K562 (cell line): ENCODE results near the gene EXTL1. TPM values are rescaled to one million over a fixed set of nuclear protein-coding genes. Genes with fewer than 3 reads are reported as not detected.

Experiments
- FOXP4 ChIP-seq: sonication (generic); formaldehyde crosslinking; IDR thresholded peaks from 2 replicates; pipeline ENCODE4 v1.8.0; 2022; ENCODE audit warnings: mild to moderate bottlenecking, missing genetic modification reagents, borderline replicate concordance
- MAZ ChIP-seq, 2 experiments: fragments of 450-650 bp in 1 of 2; sonication (generic) in 1 of 2; formaldehyde crosslinking; IDR thresholded peaks in 1 of 2; conservative IDR thresholded peaks in 1 of 2; 2 replicates each; pipeline versions ENCODE4 v1.4.0 to v1.5.0; 2020; ENCODE audit warnings: mild to moderate bottlenecking in 1 of 2, missing genetic modification reagents in 1 of 2
- THAP12 ChIP-seq: fragments of 250-450 bp; sonication (Bioruptor Pico); IDR thresholded peaks from 2 replicates; pipeline ENCODE4 v1.9.0; 2021; ENCODE audit warnings: mild to moderate bottlenecking, inconsistent platforms
- ZBTB11 ChIP-seq, 3 experiments: fragments of 200-800 bp in 1 of 3; fragments of 250-450 bp in 1 of 3; fragments of 450-650 bp in 1 of 3; sonication (Bioruptor Pico) in 1 of 3; sonication (Bioruptor generic) in 1 of 3; formaldehyde crosslinking in 1 of 3; IDR thresholded peaks; 2 replicates each; pipeline versions ENCODE4 v1.6.1 to v1.8.0; 2016 to 2022; ENCODE audit warnings: mild to moderate bottlenecking in 2 of 3, missing genetic modification characterization in 2 of 3, missing compliant biosample characterization in 1 of 3, moderate library complexity in 1 of 3
- ZBTB5 ChIP-seq: fragments of 450-650 bp; IDR thresholded peaks from 2 replicates; pipeline ENCODE4 v1.6.1; 2017; ENCODE audit warnings: antibody characterized with exemption
- ZFP91 ChIP-seq: sonication (generic); formaldehyde crosslinking; IDR thresholded peaks from 2 replicates; pipeline ENCODE4 v1.8.0; 2022; ENCODE audit warnings: mild to moderate bottlenecking, missing genetic modification reagents
- ZNF140 ChIP-seq: fragments of 250-450 bp; sonication (Bioruptor Pico); IDR thresholded peaks from 2 replicates; pipeline ENCODE4 v1.8.0; 2021; ENCODE audit warnings: moderate library complexity, mild to moderate bottlenecking, inconsistent platforms
- ZNF253 ChIP-seq: fragments of 250-450 bp; sonication (Bioruptor Pico); conservative IDR thresholded peaks from 2 replicates; pipeline ENCODE4 v1.6.1; 2021; ENCODE audit warnings: mild to moderate bottlenecking
- ZNF384 ChIP-seq: IDR thresholded peaks from 2 replicates; pipeline ENCODE4 v1.6.1; 2012; ENCODE audit warnings: low read depth, low read length, improper control_type of control experiment
- polyA plus RNA-seq, 8 experiments: library from polyadenylated mRNA; depleted of rRNA in 4 of 8; stranded (reverse) in 5 of 8; unstranded in 3 of 8; fragments of >200 nt; fragmentation: Nextera tagmentation in 2 of 8; fragmentation: Illumina TruSeq in 1 of 8; extraction: Ambion mirVana in 2 of 8; extraction: Trizol in 1 of 8; gene quantifications; 2 replicates each; pipeline versions ENCODE4 v1.2.1 to v1.2.3, GENCODE V29; 2011 to 2014; ENCODE audit warnings: inconsistent platforms in 1 of 8, missing spikeins in 1 of 8
- total RNA-seq, 7 experiments: library from RNA; depleted of rRNA in 6 of 7; stranded (reverse); fragments of >200 nt in 6 of 7; fragmentation: Illumina TruSeq in 2 of 7; extraction: Trizol in 2 of 7; gene quantifications; 2 replicates each; pipeline versions ENCODE4 v1.2.1 to v1.2.3, GENCODE V29; 2011 to 2021; ENCODE audit warnings: low replicate concordance in 1 of 7

The EXTL1 gene
- total and polyA plus RNA-seq, 9 of the 15 experiments (the other 6 are each of a cell fraction or from before 2014, with no cell fraction given) = 0.04 to 0.23 (median 0.08) TPM; not detected in 3

GRCh38 chr1:26066857-26067256 lies 45.3 kb downstream of the EXTL1 start (continued):
- TF ChIP-seq ZBTB11 (CRISPR knock-in tag; IDR thresholded peaks at IDR 0.05) (no peak), ZFP91 (CRISPR knock-in tag) (no peak), ZBTB5 (no peak), ZNF140 (CRISPR knock-in tag) (no peak), FOXP4 (CRISPR knock-in tag) (no peak), ZNF253 (CRISPR knock-in tag) (no peak), ZNF384 (no peak), THAP12 (CRISPR knock-in tag) (no peak), MAZ (CRISPR knock-in tag; conservative IDR thresholded peaks at IDR 0.05 in 1 of 2, IDR thresholded peaks at IDR 0.05 in 1 of 2) (peak in 1 of 2 experiments; percentile 41; a peak in 1 of 4 replicates)
